Measurements from ENCODE around the gene TF. TPM values are rescaled to one million over a fixed set of nuclear protein-coding genes. Genes with fewer than 3 reads are reported as not detected.

TF gene
- total RNA-seq, 1 donor from 2014 or later, result 2.3 TPM

DNA sequence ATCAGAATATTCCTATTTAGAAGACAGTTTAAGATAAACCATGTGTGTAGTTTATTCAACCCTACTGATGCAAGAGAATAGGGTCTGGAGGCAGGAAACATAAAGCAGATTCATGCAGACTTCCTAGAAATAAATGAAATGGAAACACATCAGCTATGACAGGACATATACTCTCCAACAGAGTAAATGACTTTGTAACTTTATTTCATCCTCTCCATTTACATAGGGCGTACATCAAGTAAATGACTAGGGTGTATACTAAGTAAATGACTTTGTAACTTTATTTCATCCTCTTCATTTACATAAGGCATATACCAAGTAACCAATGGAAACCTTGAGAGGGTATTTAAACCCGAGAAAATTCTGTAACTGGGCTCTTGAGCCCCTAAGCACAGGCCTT lies 41.8 kb downstream of the TF start:
- no peak for DNase-seq (ENCODE audit: extremely low spot score, unreplicated experiment)
- TF ChIP-seq CTCF (conservative IDR thresholded peaks at IDR 0.05), result no peak
- H3K4me1 Mint-ChIP-seq (ENCODE audit: unreplicated experiment), result no peaks in the 10 kb centered on the region
- H3K27ac Mint-ChIP-seq, result no peak overlapping the region
- no peaks in the 10 kb centered on the region for H3K27me3 Mint-ChIP-seq
- no peak overlapping the region for H3K4me3 Mint-ChIP-seq
- H3K36me3 Mint-ChIP-seq, result no peaks in the 10 kb centered on the region
- peaks cover 4% of the 10 kb centered on the region for H3K9me3 Mint-ChIP-seq

DNA sequence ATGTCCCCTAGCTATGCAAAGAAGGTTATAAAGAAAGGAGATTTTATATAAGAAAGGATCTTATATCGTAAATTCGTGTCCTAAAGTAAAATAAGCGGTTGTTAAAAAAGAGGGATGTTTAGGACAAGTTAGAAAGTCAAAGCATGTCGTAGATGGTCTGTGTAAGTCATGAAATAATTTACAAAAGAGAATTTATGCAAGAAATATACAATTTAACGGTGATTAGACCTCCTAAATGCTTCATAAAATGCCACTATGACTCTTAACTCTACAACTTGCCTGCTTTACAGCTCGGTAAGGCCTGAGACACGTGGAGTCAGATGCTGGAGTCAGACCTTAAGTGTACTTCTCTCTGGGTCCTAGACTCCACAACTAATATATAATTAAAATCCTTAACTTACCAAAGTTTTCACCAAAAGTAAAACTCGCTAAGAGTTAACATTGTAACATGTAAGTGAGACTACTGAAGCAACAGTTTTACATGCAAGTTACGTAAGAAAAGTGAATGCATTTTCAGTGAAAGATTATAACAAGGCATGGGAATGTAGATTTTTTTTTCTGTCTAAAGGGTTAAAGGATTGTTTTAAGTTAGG lies 46.1 kb downstream of the TF start:
- H3K27me3 Mint-ChIP-seq, result no peaks in the 10 kb centered on the region
- no peak overlapping the region for H3K4me3 Mint-ChIP-seq
- H3K9me3 Mint-ChIP-seq, result peaks cover 4% of the 10 kb centered on the region
- no peak for DNase-seq (ENCODE audit: extremely low spot score, unreplicated experiment)
- no peak for TF ChIP-seq CTCF (conservative IDR thresholded peaks at IDR 0.05)
- no peaks in the 10 kb centered on the region for H3K4me1 Mint-ChIP-seq (ENCODE audit: unreplicated experiment)
- H3K27ac Mint-ChIP-seq, result no peak overlapping the region
- no peaks in the 10 kb centered on the region for H3K36me3 Mint-ChIP-seq

GRCh38 chr3:133797396-133798105 lies 51.4 kb downstream of the TF start:
- H3K36me3 Mint-ChIP-seq, result no peaks in the 10 kb centered on the region
- peaks cover 4% of the 10 kb centered on the region for H3K9me3 Mint-ChIP-seq

GRCh38 chr3:133799794-133800585 lies 53.8 kb downstream of the TF start:
- no peak for TF ChIP-seq CTCF (conservative IDR thresholded peaks at IDR 0.05)
- Mint-ChIP-seq H3K4me3 (no peak overlapping the region), H3K27ac (no peak overlapping the region)

More at GRCh38 chr3:133797396-133798105, 51.4 kb downstream of the TF start:
- Mint-ChIP-seq H3K27ac (no peak overlapping the region), H3K4me1 (ENCODE audit: unreplicated experiment) (no peaks in the 10 kb centered on the region), H3K4me3 (no peak overlapping the region), H3K27me3 (peaks cover 29% of the 10 kb centered on the region)
- no peak for TF ChIP-seq CTCF (conservative IDR thresholded peaks at IDR 0.05)
- no peak for DNase-seq (ENCODE audit: extremely low spot score, unreplicated experiment)

GRCh38 chr3:133803469-133803868 lies 57.3 kb downstream of the TF start:
- H3K9me3 Mint-ChIP-seq, result no peaks in the 10 kb centered on the region
- no peak for DNase-seq (ENCODE audit: extremely low spot score, unreplicated experiment)
- TF ChIP-seq CTCF (conservative IDR thresholded peaks at IDR 0.05), result no peak
- H3K4me1 Mint-ChIP-seq (ENCODE audit: unreplicated experiment), result peaks cover 18% of the 10 kb centered on the region
- H3K36me3 Mint-ChIP-seq, result peaks cover 15% of the 10 kb centered on the region
- peaks cover 35% of the 10 kb centered on the region for H3K27me3 Mint-ChIP-seq
- H3K4me3 Mint-ChIP-seq, result no peak overlapping the region
- H3K27ac Mint-ChIP-seq, result no peak overlapping the region

More at GRCh38 chr3:133799794-133800585, 53.8 kb downstream of the TF start:
- Mint-ChIP-seq H3K27me3 (peaks cover 35% of the 10 kb centered on the region), H3K4me1 (ENCODE audit: unreplicated experiment) (peaks cover 1% of the 10 kb centered on the region), H3K9me3 (no peaks in the 10 kb centered on the region), H3K36me3 (no peaks in the 10 kb centered on the region)
- no peak for DNase-seq (ENCODE audit: extremely low spot score, unreplicated experiment)
